Mesenchymal stem cell (in vitro differentiated cells and primary cell): ENCODE measurements around the gene CCL16.
"Not testable (repeated sequence)": the region's sequence is repeated elsewhere in the genome, so short reads cannot be mapped to it uniquely, and the experiment has no call there.

Experiments used
- DNase-seq: peaks from one replicate; pipeline ENCODE4 v3.0.0-alpha.2; 2013
- H2AFZ ChIP-seq: one replicate; pipeline ENCODE4 v1.6.1; 2013; ENCODE audit warnings: low read depth, mild to moderate bottlenecking, control low read depth, inconsistent platforms, low read length, moderate library complexity
- H2AK5ac ChIP-seq: 2 replicates; pipeline ENCODE4 v1.6.1; 2013; ENCODE audit warnings: low read length, moderate library complexity, mild to moderate bottlenecking, inconsistent platforms; ENCODE audit not compliant: severe bottlenecking
- H2BK120ac ChIP-seq: one replicate; pipeline ENCODE4 v1.6.1; 2013; ENCODE audit warnings: low read depth, mild to moderate bottlenecking, inconsistent platforms, low read length, moderate library complexity
- H2BK12ac ChIP-seq, 2 experiments: one replicate each; pipeline ENCODE4 v1.6.1; 2013; ENCODE audit warnings: inconsistent platforms in 2 of 2, low read length in 2 of 2, mild to moderate bottlenecking in 2 of 2, moderate library complexity in 2 of 2, control low read depth in 1 of 2
- H2BK15ac ChIP-seq: one replicate; pipeline ENCODE4 v1.6.1; 2013; ENCODE audit warnings: mild to moderate bottlenecking, low read depth, inconsistent platforms; ENCODE audit not compliant: poor library complexity, severe bottlenecking
- H2BK5ac ChIP-seq: 2 replicates; pipeline ENCODE4 v1.6.1; 2013; ENCODE audit warnings: low read depth, mild to moderate bottlenecking, low read length, control low read depth, inconsistent platforms; ENCODE audit not compliant: poor library complexity, severe bottlenecking
- H3K14ac ChIP-seq, 2 experiments: one replicate each; pipeline ENCODE4 v1.6.1; 2013; ENCODE audit warnings: inconsistent platforms in 2 of 2, low read length in 2 of 2, control low read depth in 1 of 2, mild to moderate bottlenecking in 1 of 2, moderate library complexity in 1 of 2
- H3K18ac ChIP-seq, 2 experiments: one replicate each; pipeline ENCODE4 v1.6.1; 2013; ENCODE audit warnings: inconsistent platforms in 2 of 2, low read length in 2 of 2, control low read depth in 1 of 2, low read depth in 1 of 2, mild to moderate bottlenecking in 1 of 2
- H3K23ac ChIP-seq, 2 experiments: one replicate each; pipeline ENCODE4 v1.6.1; 2013; ENCODE audit warnings: inconsistent platforms in 2 of 2, low read length in 2 of 2, mild to moderate bottlenecking in 2 of 2, moderate library complexity in 2 of 2, control low read depth in 1 of 2
- H3K27ac ChIP-seq: 2 replicates; pipeline ENCODE4 v1.5.1; 2013; ENCODE audit warnings: mild to moderate bottlenecking, moderate library complexity, low read length, control low read depth, inconsistent platforms; ENCODE audit not compliant: poor library complexity, severe bottlenecking
- H3K27me3 ChIP-seq, 2 experiments: 2 replicates each; pipeline versions ENCODE4 v1.6.1 to v1.7.0; 2013; ENCODE audit warnings: low read length in 2 of 2, mild to moderate bottlenecking in 2 of 2, moderate library complexity in 2 of 2, control low read depth in 1 of 2, inconsistent platforms in 1 of 2; ENCODE audit not compliant: control insufficient read depth in 1 of 2, insufficient read depth in 1 of 2
- H3K36me3 ChIP-seq, 2 experiments: 2 replicates each; pipeline versions ENCODE4 v1.6.1 to v1.7.0; 2013; ENCODE audit warnings: low read length in 2 of 2, control low read depth in 1 of 2, inconsistent platforms in 1 of 2, low read depth in 1 of 2, mild to moderate bottlenecking in 1 of 2; ENCODE audit not compliant: insufficient read depth in 2 of 2, control insufficient read depth in 1 of 2
- H3K4ac ChIP-seq, 2 experiments: one replicate each; pipeline ENCODE4 v1.6.1; 2013; ENCODE audit warnings: inconsistent platforms in 2 of 2, low read length in 2 of 2, mild to moderate bottlenecking in 2 of 2, moderate library complexity in 2 of 2, control low read depth in 1 of 2, low read depth in 1 of 2
- H3K4me1 ChIP-seq: 2 replicates; pipeline ENCODE4 v1.6.1; 2013; ENCODE audit warnings: low read depth, low read length, control low read depth; ENCODE audit not compliant: control insufficient read depth, insufficient read depth
- H3K4me2 ChIP-seq: 2 replicates; pipeline ENCODE4 v1.6.1; 2013; ENCODE audit warnings: low read length, mild to moderate bottlenecking, inconsistent platforms; ENCODE audit not compliant: poor library complexity, severe bottlenecking
- H3K4me3 ChIP-seq, 2 experiments: 2 replicates each; pipeline versions ENCODE4 v1.5.1 to v1.7.0; 2013; ENCODE audit warnings: low read length in 2 of 2, mild to moderate bottlenecking in 2 of 2, control low read depth in 1 of 2, low read depth in 1 of 2; ENCODE audit not compliant: insufficient read depth in 1 of 2
- H3K79me1 ChIP-seq: replicated peaks from 2 replicates; pipeline ENCODE4 v1.6.1; 2013; ENCODE audit warnings: mild to moderate bottlenecking, control low read depth, low read length, inconsistent platforms; ENCODE audit not compliant: poor library complexity, severe bottlenecking
- H3K9ac ChIP-seq: 2 replicates; pipeline ENCODE4 v1.7.0; 2013; ENCODE audit warnings: mild to moderate bottlenecking, low read length, moderate library complexity
- H3K9me3 ChIP-seq: 2 replicates; pipeline ENCODE4 v1.7.0; 2013; ENCODE audit warnings: mild to moderate bottlenecking, low read length; ENCODE audit not compliant: control insufficient read depth
- H4K8ac ChIP-seq: one replicate; pipeline ENCODE4 v1.6.1; 2013; ENCODE audit warnings: inconsistent platforms, mild to moderate bottlenecking, low read length, moderate library complexity
- H4K91ac ChIP-seq: one replicate; pipeline ENCODE4 v1.6.1; 2013; ENCODE audit warnings: mild to moderate bottlenecking, low read length, inconsistent platforms
- WGBS: methylation state at CpG from one replicate; pipeline ENCODE4 v1.1.7; 2013; ENCODE audit warnings: mixed read lengths; 5-methylcytosine and 5-hydroxymethylcytosine counted together

CCL16 gene

GRCh38 chr17:36019423-36019822 lies 38.1 kb upstream of the CCL16 start:
- Histone ChIP-seq H3K18ac (no peak overlapping the region), H3K27ac (no peak overlapping the region), H2BK120ac (no peak overlapping the region), H2BK5ac (no peak overlapping the region), H3K4me2 (no peak overlapping the region), H3K14ac (no peak overlapping the region), H3K4me1 (no peaks in the 10 kb centered on the region), H3K79me1 (no peaks in the 10 kb centered on the region), H3K9me3 (no peaks in the 10 kb centered on the region), H2AFZ (no peak overlapping the region), H2AK5ac (no peak overlapping the region), H4K91ac (no peak overlapping the region), H3K4me3 (no peak overlapping the region), H3K23ac (no peak overlapping the region), H2BK12ac (no peak overlapping the region), H2BK15ac (no peak overlapping the region), H3K9ac (no peak overlapping the region), H3K36me3 (no peaks in the 10 kb centered on the region), H3K4ac (no peak overlapping the region), H4K8ac (no peak overlapping the region), H3K27me3 (peaks cover 1 to 26% of the 10 kb centered on the region in 2 experiments)
- DNase-seq = no peak
- WGBS = 88% methylated on average over 2 of the region's 2 CpGs

DNA sequence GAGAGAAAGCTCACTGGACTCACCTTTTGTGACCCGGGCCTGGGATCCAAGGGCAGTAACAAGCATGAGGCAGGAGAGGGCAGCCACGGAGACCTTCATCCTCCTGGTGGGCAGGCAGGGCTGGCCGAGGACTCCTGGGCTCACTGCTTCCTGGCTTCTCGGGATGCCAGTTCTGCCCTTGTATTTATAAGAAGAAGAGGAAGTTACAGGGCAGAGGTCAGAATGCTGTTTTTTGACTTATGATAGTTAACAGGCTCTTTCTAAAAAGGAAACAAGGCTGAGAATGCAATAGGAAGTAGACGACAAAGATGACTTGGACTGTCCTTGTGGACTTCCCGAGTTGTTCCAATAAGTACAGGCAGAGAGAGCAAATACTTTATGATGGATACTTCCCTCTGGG lies 36.5 kb upstream of the CCL16 start, which contains the start of gene CCL23:
Gene CCL23, minus strand, starts transcription at position 174 of the 400 bp plus-strand sequence. Its CDS starts 75 bp downstream, at position 99.
- H3K9me3 ChIP-seq = no peaks in the 10 kb centered on the region
- H3K27me3 ChIP-seq = peaks cover 0 to 34% of the 10 kb centered on the region in 2 experiments
- H3K4me1 ChIP-seq = no peaks in the 10 kb centered on the region
- no peak within 1 kb of the TSS for H2BK120ac ChIP-seq
- 28% methylated on average over 6 of the region's 6 CpGs for WGBS
- no peak within 1 kb of the TSS for H2AFZ ChIP-seq
- DNase-seq = no peak
- no peak within 1 kb of the TSS for H3K9ac ChIP-seq
- no peak within 1 kb of the TSS for H3K4me3 ChIP-seq
- no peak within 1 kb of the TSS for H4K91ac ChIP-seq
- H3K36me3 ChIP-seq = no peaks in the 10 kb centered on the region
- no peak within 1 kb of the TSS for H2BK5ac ChIP-seq
- H3K14ac ChIP-seq = no peak within 1 kb of the TSS
- H2BK12ac ChIP-seq = no peak within 1 kb of the TSS
- no peak within 1 kb of the TSS for H3K4me2 ChIP-seq
- no peak within 1 kb of the TSS for H2BK15ac ChIP-seq
- H2AK5ac ChIP-seq = no peak within 1 kb of the TSS
- no peak within 1 kb of the TSS for H3K27ac ChIP-seq
- no peak within 1 kb of the TSS for H3K4ac ChIP-seq
- H3K23ac ChIP-seq = no peak within 1 kb of the TSS
- H4K8ac ChIP-seq = no peak within 1 kb of the TSS
- no peak within 1 kb of the TSS for H3K18ac ChIP-seq
- H3K79me1 ChIP-seq = no peaks in the 10 kb centered on the region

DNA sequence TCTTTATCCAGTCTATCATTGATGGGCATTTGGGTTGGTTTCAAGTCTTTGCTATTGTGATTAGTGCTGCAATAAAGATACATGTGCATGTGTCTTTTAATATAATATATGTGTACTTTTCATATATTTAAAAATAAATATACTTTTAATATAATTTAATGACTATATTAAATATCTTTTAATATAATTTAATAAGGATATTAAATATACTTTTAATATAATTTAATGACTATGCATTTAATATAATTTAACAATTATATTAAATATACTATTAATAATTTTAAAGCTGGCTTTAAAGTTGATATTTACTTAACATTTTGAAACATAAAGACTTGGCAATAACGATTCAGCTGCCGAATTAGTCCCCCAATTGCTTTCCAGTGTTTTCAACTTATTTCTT lies 35.3 kb upstream of the CCL16 start:
- H3K27me3 ChIP-seq = peaks cover 0 to 40% of the 10 kb centered on the region in 2 experiments
- no peak overlapping the region for H2BK120ac ChIP-seq
- H3K18ac ChIP-seq = no peak overlapping the region
- H3K9ac ChIP-seq = no peak overlapping the region
- H3K79me1 ChIP-seq = no peaks in the 10 kb centered on the region
- H2AFZ ChIP-seq = no peak overlapping the region
- H4K8ac ChIP-seq = no peak overlapping the region
- no peak overlapping the region for H2BK15ac ChIP-seq
- no peak overlapping the region for H3K4me3 ChIP-seq
- no peak overlapping the region for H3K27ac ChIP-seq
- H2BK5ac ChIP-seq = no peak overlapping the region
- no peak overlapping the region for H2AK5ac ChIP-seq
- no peak overlapping the region for H3K14ac ChIP-seq
- no peaks in the 10 kb centered on the region for H3K36me3 ChIP-seq
- no peak overlapping the region for H4K91ac ChIP-seq
- DNase-seq = no peak
- H2BK12ac ChIP-seq = no peak overlapping the region
- no peak overlapping the region for H3K4ac ChIP-seq
- H3K23ac ChIP-seq = no peak overlapping the region
- H3K4me2 ChIP-seq = no peak overlapping the region
- H3K9me3 ChIP-seq = no peaks in the 10 kb centered on the region
- WGBS = no CpG with 5 or more reads among the region's 2 CpGs
- H3K4me1 ChIP-seq = no peaks in the 10 kb centered on the region

- not testable (repeated sequence) for H2BK15ac ChIP-seq, H3K14ac ChIP-seq, H3K27ac ChIP-seq, DNase-seq, H2BK12ac ChIP-seq, H2AFZ ChIP-seq, H3K79me1 ChIP-seq, H2AK5ac ChIP-seq, H2BK5ac ChIP-seq, H3K9me3 ChIP-seq, H2BK120ac ChIP-seq, H3K4me1 ChIP-seq, H4K8ac ChIP-seq, H3K4me2 ChIP-seq, H3K4me3 ChIP-seq, H3K18ac ChIP-seq, H4K91ac ChIP-seq, H3K23ac ChIP-seq, H3K9ac ChIP-seq, H3K36me3 ChIP-seq, H3K4ac ChIP-seq
- peaks cover 0 to 42% of the 10 kb centered on the region in 2 experiments for H3K27me3 ChIP-seq
- WGBS = 86% methylated on average over 4 of the region's 4 CpGs
These were observed 34.6 kb upstream of the CCL16 start for GRCh38 chr17:36015895-36016294.
